HG03060 (cell line): ENCODE measurements around the gene ADAMTS19.
"Not testable (repeated sequence)": the region's sequence is repeated elsewhere in the genome, so short reads cannot be mapped to it uniquely, and the experiment has no call there.

ENCODE experiments used
- ATAC-seq: cut with Tn5 transposase; IDR thresholded peaks from one replicate; pipeline ENCODE4 v1.9.1; 2021; ENCODE audit warnings: low read depth, moderate number of reproducible peaks; ENCODE audit not compliant: unreplicated experiment

ADAMTS19 gene

GRCh38 chr5:129584496-129584895 is 124.4 kb downstream of the ADAMTS19 start:
- not testable (repeated sequence) for ATAC-seq

- no peak for ATAC-seq
Observed at GRCh38 chr5:129591508-129592160, 131.5 kb downstream of the ADAMTS19 start.

- ATAC-seq, result no peak
Observed at GRCh38 chr5:129593525-129593924, 133.4 kb downstream of the ADAMTS19 start.

- ATAC-seq, result no peak
Observed at GRCh38 chr5:129601576-129601975, 141.5 kb downstream of the ADAMTS19 start.

- no peak for ATAC-seq
Observed at GRCh38 chr5:129608350-129608749, 148.3 kb downstream of the ADAMTS19 start.

- ATAC-seq, result peak; percentile 51
Observed at GRCh38 chr5:129609710-129610109, 149.6 kb downstream of the ADAMTS19 start.

- ATAC-seq, result no peak
Observed at GRCh38 chr5:129616517-129616916, 156.4 kb downstream of the ADAMTS19 start.

- ATAC-seq, result no peak
Observed at GRCh38 chr5:129617206-129617605, 157.1 kb downstream of the ADAMTS19 start.

- ATAC-seq, result no peak
Observed at GRCh38 chr5:129619782-129620181, 159.7 kb downstream of the ADAMTS19 start.

- ATAC-seq, result no peak
Observed at GRCh38 chr5:129622531-129622930, 162.4 kb downstream of the ADAMTS19 start.

GRCh38 chr5:129629575-129629974 is 169.5 kb downstream of the ADAMTS19 start:
- ATAC-seq, result no peak

GRCh38 chr5:129630101-129630500 is 170.0 kb downstream of the ADAMTS19 start:
- no peak for ATAC-seq

- ATAC-seq, result no peak
Observed at GRCh38 chr5:129631961-129632360, 171.9 kb downstream of the ADAMTS19 start.

- not testable (repeated sequence) for ATAC-seq
Observed at GRCh38 chr5:129637501-129637900, 177.4 kb downstream of the ADAMTS19 start.

GRCh38 chr5:129639331-129639730 is 179.2 kb downstream of the ADAMTS19 start:
- ATAC-seq, result no peak

- no peak for ATAC-seq
Observed at GRCh38 chr5:129652349-129653056, 192.4 kb downstream of the ADAMTS19 start.

- no peak for ATAC-seq
Observed at GRCh38 chr5:129653057-129653375, 192.9 kb downstream of the ADAMTS19 start.

GRCh38 chr5:129653442-129653841 is 193.3 kb downstream of the ADAMTS19 start:
- ATAC-seq, result no peak

- ATAC-seq, result no peak
Observed at GRCh38 chr5:129656952-129657351, 196.9 kb downstream of the ADAMTS19 start.

GRCh38 chr5:129658801-129659200 is 198.7 kb downstream of the ADAMTS19 start:
- ATAC-seq, result no peak

- no peak for ATAC-seq
Observed at GRCh38 chr5:129661366-129662035, 201.4 kb downstream of the ADAMTS19 start.
